K562 (cell line): ENCODE data around the gene COX10. TPM values are rescaled to one million over a fixed set of nuclear protein-coding genes. Genes with fewer than 3 reads are reported as not detected.

ENCODE experiments used
- ATAC-seq: fragments of 200-7000 bp; cut with Tn5 transposase; 3 replicates; pipeline ENCODE4 v1.9.1; 2020; ENCODE audit warnings: moderate library complexity
- BruUV-seq: library from RNA; stranded (reverse); fragments of 400-500 nt; replicated peaks from 2 replicates; lab custom pipeline; 2021; lab: Mats Ljungman, UMichigan
- CTCF ChIA-PET: fragments of 300-600 bp; formaldehyde crosslinking; extraction: SDS; loops from one replicate; lab custom pipeline; 2021; ENCODE audit warnings: low intra/inter-chr PET ratio; lab: Yijun Ruan, JAX
- POLR2A ChIA-PET: fragments of 300-600, 350-650 bp; sonication (Branson Sonifier 250); formaldehyde crosslinking; extraction: SDS; loops from one replicate; lab custom pipeline; 2021; ENCODE audit warnings: antibody characterized with exemption, inconsistent platforms; lab: Yijun Ruan, JAX
- DNase-seq, 4 experiments: peaks; one replicate each; pipeline versions ENCODE4 v3.0.0 to v3.0.0-alpha.2; 2011 to 2018; ENCODE audit warnings: low spot score in 3 of 4, mixed read lengths in 3 of 4; ENCODE audit errors: extremely low read depth in 1 of 4
- FAIRE-seq: peaks from 2 replicates; lab custom pipeline; 2011; peaks lifted over from hg19 to GRCh38; lab: Jason Lieb, UNC
- H2AFZ ChIP-seq: 2 replicates; pipeline ENCODE4 v1.6.0; 2011; ENCODE audit warnings: low read depth, low read length, control low read depth, inconsistent platforms
- H3K27ac ChIP-seq: fragments of 200-600 bp; 3 replicates; pipeline ENCODE4 v1.8.0; 2011; ENCODE audit warnings: low read depth, mild to moderate bottlenecking, control low read depth, inconsistent platforms, low read length, moderate library complexity, mixed read lengths; ENCODE audit errors: extremely low read depth
- H3K27me3 ChIP-seq, 2 experiments: fragments of 300-600 bp in 1 of 2; 2 replicates in 1 of 2; 3 replicates in 1 of 2; pipeline versions ENCODE4 v1.6.0 to v1.8.0; 2011; ENCODE audit warnings: inconsistent platforms in 2 of 2, low read length in 2 of 2, mild to moderate bottlenecking in 1 of 2, mixed read lengths in 1 of 2, moderate library complexity in 1 of 2; ENCODE audit not compliant: control insufficient read depth in 2 of 2, insufficient read depth in 2 of 2
- H3K36me3 ChIP-seq: fragments of 300-600 bp; 3 replicates; pipeline ENCODE4 v1.8.0; 2011; ENCODE audit warnings: mild to moderate bottlenecking, low read length, inconsistent platforms; ENCODE audit not compliant: control insufficient read depth, insufficient read depth
- H3K4me1 ChIP-seq, 2 experiments: fragments of 200-600 bp in 1 of 2; replicated peaks in 1 of 2; 2 replicates in 1 of 2; 3 replicates in 1 of 2; pipeline versions ENCODE4 v1.5.1 to v1.8.0; 2011; ENCODE audit warnings: inconsistent platforms in 2 of 2, low read length in 2 of 2, mild to moderate bottlenecking in 1 of 2, mixed read lengths in 1 of 2, moderate library complexity in 1 of 2; ENCODE audit not compliant: control insufficient read depth in 2 of 2, insufficient read depth in 2 of 2
- H3K4me2 ChIP-seq: 2 replicates; pipeline ENCODE4 v1.6.1; 2011; ENCODE audit warnings: low read length, control low read depth, inconsistent platforms, mixed read lengths; ENCODE audit not compliant: insufficient read depth
- H3K4me3 ChIP-seq: fragments of 200-600 bp; sonication (generic), shearing (Covaris generic); 2 replicates; pipeline ENCODE4 v1.5.1; 2016; ENCODE audit warnings: control low read depth, inconsistent platforms
- H3K79me2 ChIP-seq: fragments of 200-600 bp; 3 replicates; pipeline ENCODE4 v1.8.0; 2011; ENCODE audit warnings: low read length, inconsistent platforms; ENCODE audit not compliant: control insufficient read depth, insufficient read depth
- H3K9ac ChIP-seq, 2 experiments: 2 replicates each; pipeline versions ENCODE4 v1.6.0 to v1.6.1; 2011; ENCODE audit warnings: low read depth in 2 of 2, low read length in 2 of 2, control low read depth in 1 of 2, inconsistent platforms in 1 of 2, mild to moderate bottlenecking in 1 of 2, mixed read lengths in 1 of 2; ENCODE audit not compliant: insufficient read depth in 1 of 2
- H3K9me1 ChIP-seq: one replicate; pipeline ENCODE4 v1.6.0; 2011; ENCODE audit warnings: inconsistent platforms, mild to moderate bottlenecking, low read length, moderate library complexity; ENCODE audit not compliant: control insufficient read depth, insufficient read depth
- H3K9me3 ChIP-seq: replicated peaks from 2 replicates; pipeline ENCODE4 v1.5.1; 2011; ENCODE audit warnings: low read depth, low read length, inconsistent platforms; ENCODE audit not compliant: control insufficient read depth, insufficient read depth
- H4K20me1 ChIP-seq: replicated peaks from 2 replicates; pipeline ENCODE4 v1.6.1; 2011; ENCODE audit warnings: low read length, inconsistent platforms, mixed read lengths; ENCODE audit not compliant: control insufficient read depth, insufficient read depth
- CC2D1A ChIP-seq: fragments of 450-650 bp; IDR thresholded peaks from 2 replicates; pipeline ENCODE4 v1.6.1; 2017; ENCODE audit warnings: mild to moderate bottlenecking
- E2F6 ChIP-seq, 2 experiments: IDR thresholded peaks; 2 replicates each; pipeline ENCODE4 v1.6.1; 2011; ENCODE audit warnings: borderline replicate concordance in 1 of 2, control low read depth in 1 of 2, low read depth in 1 of 2, low read length in 1 of 2, mild to moderate bottlenecking in 1 of 2, mixed read lengths in 1 of 2, moderate library complexity in 1 of 2; ENCODE audit not compliant: insufficient read depth in 1 of 2, insufficient read length in 1 of 2, poor library complexity in 1 of 2, severe bottlenecking in 1 of 2; ENCODE audit errors: extremely low read depth in 1 of 2
- MGA ChIP-seq: fragments of 450-650 bp; IDR thresholded peaks from 2 replicates; pipeline ENCODE4 v1.6.1; 2016; ENCODE audit warnings: mild to moderate bottlenecking, moderate library complexity
- NFATC3 ChIP-seq: fragments of 450-650 bp; IDR thresholded peaks from 2 replicates; pipeline ENCODE4 v1.6.1; 2017; ENCODE audit warnings: mild to moderate bottlenecking
- NR2F6 ChIP-seq: fragments of 450-650 bp; formaldehyde crosslinking; IDR thresholded peaks from 2 replicates; pipeline ENCODE4 v1.4.0; 2020; ENCODE audit warnings: mild to moderate bottlenecking
- SMAD4 ChIP-seq: fragments of 250-450 bp; sonication (Bioruptor Pico); conservative IDR thresholded peaks from 2 replicates; pipeline ENCODE4 v1.8.0; 2021; ENCODE audit warnings: inconsistent platforms, mild to moderate bottlenecking, moderate library complexity
- SOX6 ChIP-seq: fragments of 450-650 bp; IDR thresholded peaks from 2 replicates; pipeline ENCODE4 v1.6.1; 2014; ENCODE audit warnings: mild to moderate bottlenecking
- SRSF1 ChIP-seq: fragments of 200-400 bp; formaldehyde crosslinking; IDR thresholded peaks from 2 replicates; pipeline ENCODE4 v1.6.1; 2017; ENCODE audit warnings: mild to moderate bottlenecking, low read depth, low read length, moderate library complexity
- ZNF124 ChIP-seq: sonication (generic); formaldehyde crosslinking; IDR thresholded peaks from 2 replicates; pipeline ENCODE4 v1.8.1; 2022; ENCODE audit warnings: missing genetic modification reagents
- ZNF143 ChIP-seq: sonication (generic); formaldehyde crosslinking; IDR thresholded peaks from 2 replicates; pipeline ENCODE4 v1.9.0; 2022; ENCODE audit warnings: mild to moderate bottlenecking, missing genetic modification reagents
- ZNF76 ChIP-seq: fragments of 250-450 bp; sonication (Bioruptor Pico); IDR thresholded peaks from 2 replicates; pipeline ENCODE4 v1.4.0; 2020; ENCODE audit warnings: mild to moderate bottlenecking, moderate library complexity, borderline replicate concordance
- WGBS: fragments of 100-300 bp; shearing (Covaris generic); methylation state at CpG from one replicate; pipeline ENCODE4 v1.1.6; 2016; ENCODE audit warnings: low coverage, mixed read lengths; ENCODE audit not compliant: insufficient coverage; ENCODE audit errors: missing lambda C conversion rate; 5-methylcytosine and 5-hydroxymethylcytosine counted together
- in situ Hi-C: fragments of 300-500 bp; cut with MboI; formaldehyde crosslinking; loops from 4 replicates; pipeline ENCODE4 v1.15.0; 2018; ENCODE audit warnings: inconsistent platforms, mixed read lengths
- intact Hi-C: fragments of 100-400 bp; cut with micrococcal nuclease; formaldehyde crosslinking; loops from 2 replicates; pipeline ENCODE4 v1.14.2; 2022
- polyA plus RNA-seq, 8 experiments: library from polyadenylated mRNA; depleted of rRNA in 4 of 8; stranded (reverse) in 5 of 8; unstranded in 3 of 8; fragments of >200 nt; fragmentation: Nextera tagmentation in 2 of 8; fragmentation: Illumina TruSeq in 1 of 8; extraction: Ambion mirVana in 2 of 8; extraction: Trizol in 1 of 8; gene quantifications; 2 replicates each; pipeline versions ENCODE4 v1.2.1 to v1.2.3, GENCODE V29; 2011 to 2014; ENCODE audit warnings: inconsistent platforms in 1 of 8, missing spikeins in 1 of 8
- total RNA-seq, 7 experiments: library from RNA; depleted of rRNA in 6 of 7; stranded (reverse); fragments of >200 nt in 6 of 7; fragmentation: Illumina TruSeq in 2 of 7; extraction: Trizol in 2 of 7; gene quantifications; 2 replicates each; pipeline versions ENCODE4 v1.2.1 to v1.2.3, GENCODE V29; 2011 to 2021; ENCODE audit warnings: low replicate concordance in 1 of 7

COX10 gene
- total and polyA plus RNA-seq, 9 of the 15 experiments (the other 6 are each of a cell fraction or from before 2014, with no cell fraction given) = 10.3 to 26.4 (median 17.8) TPM

- FAIRE-seq = no peak
- CTCF ChIA-PET = no interaction called here
- Histone ChIP-seq H3K4me3 (no peak overlapping the region), H3K9me3 (no peaks in the 10 kb centered on the region), H3K4me2 (no peak overlapping the region), H3K36me3 (no peaks in the 10 kb centered on the region; the same call in 2 of the 3 replicates), H3K79me2 (peaks cover 6% of the 10 kb centered on the region; the same call in 2 of the 3 replicates), H3K27me3 (no peaks in the 10 kb centered on the region), H4K20me1 (no peaks in the 10 kb centered on the region; the same call in 1 of the 2 replicates), H3K9ac (no peak overlapping the region), H2AFZ (no peak overlapping the region), H3K4me1 (no peaks in the 10 kb centered on the region), H3K9me1 (no peaks in the 10 kb centered on the region), H3K27ac (no peak overlapping the region)
- no peak for ATAC-seq
- WGBS = 61% methylated on average over 3 of the region's 5 CpGs
- no TSS peak for BruUV-seq
- intact Hi-C loops (no loop called here), in situ Hi-C loops (no loop called here)
- POLR2A ChIA-PET = interaction anchor here (0.7 kb wide), 1 partner anchor 578 kb away, joined by 3 read pairs; no protein-coding TSS in a partner anchor
- DNase-seq = no peak
- TF ChIP-seq SOX6 (no peak), SRSF1 (no peak), ZNF124 (CRISPR knock-in tag) (no peak), MGA (no peak), ZNF143 (CRISPR knock-in tag) (no peak), NFATC3 (no peak), NR2F6 (no peak), CC2D1A (no peak), SMAD4 (CRISPR knock-in tag) (no peak), ZNF76 (CRISPR knock-in tag) (no peak), E2F6 (IDR thresholded peaks at IDR 0.05; ENCODE audit: borderline replicate concordance in 1 of 2, extremely low read depth in 1 of 2, insufficient read depth in 1 of 2, insufficient read length in 1 of 2, low read depth in 1 of 2, low read length in 1 of 2, poor library complexity in 1 of 2, severe bottlenecking in 1 of 2) (no peak)
These were observed 80.4 kb downstream of the COX10 start for GRCh38 chr17:14149751-14150150.
